Loucy (cell line): Measurements from ENCODE around the gene PITPNC1.
"Not testable (repeated sequence)": the region's sequence is repeated elsewhere in the genome, so short reads cannot be mapped to it uniquely, and the experiment has no call there.

Experiments used
- H2AFZ ChIP-seq: fragments of 200-600 bp; sonication (generic); 2 replicates; pipeline ENCODE4 v1.6.0; 2016; ENCODE audit warnings: antibody characterized with exemption, mild to moderate bottlenecking, low read length, moderate library complexity
- H3F3A ChIP-seq: fragments of 200-600 bp; 2 replicates; pipeline ENCODE4 v1.6.0; 2016; ENCODE audit warnings: antibody characterized with exemption, low read depth, mild to moderate bottlenecking
- H3K27me3 ChIP-seq: fragments of 200-600 bp; sonication (generic); 2 replicates; pipeline ENCODE4 v1.6.1; 2014; ENCODE audit warnings: low read length, mild to moderate bottlenecking; ENCODE audit not compliant: insufficient read depth, poor library complexity, severe bottlenecking
- H3K36me3 ChIP-seq: fragments of 200-600 bp; sonication (generic); 2 replicates; pipeline ENCODE4 v1.6.1; 2016; ENCODE audit warnings: low read length; ENCODE audit not compliant: insufficient read depth
- H3K4me1 ChIP-seq: fragments of 200-600 bp; sonication (generic); 2 replicates; pipeline ENCODE4 v1.5.1; 2014; ENCODE audit warnings: low read length, mild to moderate bottlenecking; ENCODE audit not compliant: insufficient read depth, poor library complexity, severe bottlenecking
- H3K4me2 ChIP-seq: fragments of 200-600 bp; sonication (generic); 2 replicates; pipeline ENCODE4 v1.6.0; 2014; ENCODE audit warnings: antibody characterized with exemption, low read length, low read depth, mild to moderate bottlenecking; ENCODE audit not compliant: poor library complexity, severe bottlenecking
- H3K4me3 ChIP-seq: fragments of 200-600 bp; sonication (generic); 2 replicates; pipeline ENCODE4 v1.5.1; 2014; ENCODE audit warnings: low read length, mild to moderate bottlenecking, mixed read lengths; ENCODE audit not compliant: poor library complexity, severe bottlenecking
- H3K79me2 ChIP-seq: fragments of 200-600 bp; sonication (generic); 2 replicates; pipeline ENCODE4 v1.6.1; 2014; ENCODE audit warnings: low read length; ENCODE audit not compliant: insufficient read depth
- H3K9ac ChIP-seq: fragments of 200-600 bp; sonication (generic); 2 replicates; pipeline ENCODE4 v1.6.0; 2014; ENCODE audit warnings: mild to moderate bottlenecking, low read depth, low read length, moderate library complexity; ENCODE audit not compliant: poor library complexity, severe bottlenecking
- H3K9me2 ChIP-seq: fragments of 200-600 bp; sonication (generic); replicated peaks from 2 replicates; pipeline ENCODE4 v1.6.1; 2016; ENCODE audit warnings: low read depth, low read length, mixed read lengths
- H3K9me3 ChIP-seq: fragments of 200-600 bp; sonication (generic); 2 replicates; pipeline ENCODE4 v1.6.1; 2014; ENCODE audit warnings: mild to moderate bottlenecking, antibody characterized with exemption, low read length, low read depth; ENCODE audit not compliant: insufficient read depth
- H4K20me1 ChIP-seq: fragments of 200-600 bp; sonication (generic); 2 replicates; pipeline ENCODE4 v1.6.0; 2014; ENCODE audit warnings: antibody characterized with exemption, low read length, mild to moderate bottlenecking; ENCODE audit not compliant: insufficient read depth, poor library complexity, severe bottlenecking
- CTCF ChIP-seq: fragments of 200-600 bp; sonication (generic); conservative IDR thresholded peaks from 2 replicates; pipeline ENCODE4 v1.5.1; 2014; ENCODE audit warnings: mild to moderate bottlenecking, antibody characterized with exemption, low read length
- EZH2phosphoT487 ChIP-seq: fragments of 200-600 bp; IDR thresholded peaks from 2 replicates; pipeline ENCODE4 v1.6.1; 2018; ENCODE audit warnings: antibody characterized with exemption, mild to moderate bottlenecking, moderate library complexity, borderline replicate concordance

Gene PITPNC1

GRCh38 chr17:67478401-67479041, 101.4 kb downstream of the PITPNC1 start:
- Histone ChIP-seq H3K4me2 (no peak overlapping the region), H3K4me3 (no peak overlapping the region), H3K9me2 (no peaks in the 10 kb centered on the region), H3K27me3 (no peaks in the 10 kb centered on the region), H3K36me3 (no peaks in the 10 kb centered on the region), H3K9me3 (no peaks in the 10 kb centered on the region), H3K9ac (no peak overlapping the region), H3K4me1 (peaks cover 6% of the 10 kb centered on the region), H2AFZ (no peak overlapping the region), H3F3A (no peaks in the 10 kb centered on the region), H4K20me1 (no peaks in the 10 kb centered on the region), H3K79me2 (no peaks in the 10 kb centered on the region)
- TF ChIP-seq CTCF (no peak), EZH2phosphoT487 (no peak)

GRCh38 chr17:67479148-67479547, 102.1 kb downstream of the PITPNC1 start:
- no peak for TF ChIP-seq CTCF
- no peak for TF ChIP-seq EZH2phosphoT487
- peaks cover 6% of the 10 kb centered on the region for H3K4me1 ChIP-seq
- no peak overlapping the region for H2AFZ ChIP-seq
- no peak overlapping the region for H3K9ac ChIP-seq
- no peak overlapping the region for H3K4me2 ChIP-seq
- no peaks in the 10 kb centered on the region for H3K27me3 ChIP-seq
- no peaks in the 10 kb centered on the region for H3K79me2 ChIP-seq
- no peaks in the 10 kb centered on the region for H3K9me2 ChIP-seq
- no peak overlapping the region for H3K4me3 ChIP-seq
- H3K9me3 ChIP-seq, result no peaks in the 10 kb centered on the region
- H3F3A ChIP-seq, result no peaks in the 10 kb centered on the region
- no peaks in the 10 kb centered on the region for H3K36me3 ChIP-seq
- H4K20me1 ChIP-seq, result no peaks in the 10 kb centered on the region

GRCh38 chr17:67480959-67481358, 103.9 kb downstream of the PITPNC1 start:
- H2AFZ ChIP-seq, H3K9ac ChIP-seq, H3K9me3 ChIP-seq, H3K4me1 ChIP-seq, H3K9me2 ChIP-seq, H3K36me3 ChIP-seq, H3K4me3 ChIP-seq, H3F3A ChIP-seq, H3K4me2 ChIP-seq, H3K79me2 ChIP-seq, H3K27me3 ChIP-seq, H4K20me1 ChIP-seq: not testable (repeated sequence)

- no peaks in the 10 kb centered on the region for H3K4me1 ChIP-seq
These were observed 104.7 kb downstream of the PITPNC1 start for GRCh38 chr17:67481808-67482207.

More at GRCh38 chr17:67481808-67482207, 104.7 kb downstream of the PITPNC1 start:
- Histone ChIP-seq H4K20me1 (no peaks in the 10 kb centered on the region), H3K9me3 (no peaks in the 10 kb centered on the region), H3K79me2 (no peaks in the 10 kb centered on the region), H3K27me3 (no peaks in the 10 kb centered on the region), H3K9ac (no peak overlapping the region), H3K4me3 (no peak overlapping the region), H2AFZ (no peak overlapping the region), H3F3A (no peaks in the 10 kb centered on the region), H3K4me2 (no peak overlapping the region), H3K9me2 (no peaks in the 10 kb centered on the region), H3K36me3 (no peaks in the 10 kb centered on the region)
- TF ChIP-seq EZH2phosphoT487 (no peak), CTCF (no peak)
